ENCODE results near the gene CHADL.

CHADL gene

DNA sequence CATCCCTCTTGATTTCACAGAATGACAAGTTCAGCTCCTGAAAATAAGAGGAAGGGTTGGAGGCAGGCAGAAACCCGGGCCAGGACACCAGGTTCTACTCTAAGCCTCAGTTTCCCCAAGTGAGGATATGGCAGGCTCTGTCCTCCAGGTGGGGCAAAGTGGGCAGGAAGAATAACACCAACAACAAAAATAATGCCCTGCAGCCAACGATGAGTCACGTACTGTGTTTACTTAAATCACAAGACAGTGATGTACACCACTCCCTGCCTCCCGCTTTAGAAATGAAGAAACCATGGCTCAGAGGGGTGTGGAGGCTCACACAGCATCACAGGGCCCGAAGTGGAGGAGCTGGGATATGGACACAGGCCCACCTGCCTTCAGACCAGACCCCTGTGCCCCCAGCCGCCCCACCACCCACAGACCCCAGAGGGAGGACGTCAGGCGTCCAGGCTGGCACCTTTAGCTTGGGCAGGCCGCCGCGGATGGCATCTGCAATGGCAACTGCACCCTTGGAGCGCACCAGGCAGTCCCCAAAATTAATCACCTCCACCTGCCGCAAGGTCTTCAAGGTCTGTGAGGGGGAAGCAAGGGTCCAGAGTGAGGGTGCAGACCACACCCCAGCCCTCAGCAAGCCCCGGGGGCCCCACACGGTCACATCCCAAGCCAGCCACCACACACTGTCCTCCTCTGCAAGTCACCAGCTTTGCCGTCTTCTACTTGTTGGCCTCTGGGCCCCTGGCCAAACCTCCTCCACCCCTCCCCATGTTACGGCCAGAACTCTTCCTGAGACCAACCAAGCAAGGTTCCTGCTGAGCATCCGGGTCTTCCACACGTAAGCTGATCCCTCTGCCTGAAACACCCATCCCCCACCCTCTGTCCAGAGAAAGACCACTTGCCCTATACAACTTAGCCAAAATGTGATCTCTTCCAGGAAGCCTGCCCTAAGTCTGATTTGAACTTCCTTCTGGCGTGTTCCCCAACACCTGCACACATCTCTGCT is 15.8 kb upstream of the CHADL start:
- DNase-seq: no peak

GRCh38 chr22:41254230-41254629 is 13.5 kb upstream of the CHADL start:
- DNase-seq: no peak

- no peak for DNase-seq
Measured at GRCh38 chr22:41252365-41252764, 11.6 kb upstream of the CHADL start.

DNA sequence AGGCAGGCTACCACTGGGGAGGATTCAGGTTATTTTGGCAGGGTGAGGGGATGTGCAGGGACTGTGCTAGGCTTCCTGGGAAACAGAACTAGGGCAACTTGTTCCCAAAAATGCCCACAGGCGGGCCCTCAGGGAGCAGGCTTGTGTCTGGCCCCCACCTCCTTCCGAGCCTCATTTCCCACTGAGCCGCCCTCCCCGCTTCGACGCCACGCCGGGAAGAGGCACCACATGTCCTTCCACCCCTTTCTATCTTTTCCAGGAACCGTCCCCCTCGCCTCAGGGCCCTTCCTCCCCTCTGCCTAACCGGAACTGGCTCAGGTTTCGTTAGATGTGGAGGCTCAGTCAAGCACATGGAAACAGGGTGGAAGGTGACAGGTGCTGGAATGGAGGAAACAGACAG is 9.4 kb upstream of the CHADL start:
- no peak for DNase-seq

- DNase-seq: no peak
Measured at GRCh38 chr22:41249442-41249841, 8.7 kb upstream of the CHADL start.

DNA sequence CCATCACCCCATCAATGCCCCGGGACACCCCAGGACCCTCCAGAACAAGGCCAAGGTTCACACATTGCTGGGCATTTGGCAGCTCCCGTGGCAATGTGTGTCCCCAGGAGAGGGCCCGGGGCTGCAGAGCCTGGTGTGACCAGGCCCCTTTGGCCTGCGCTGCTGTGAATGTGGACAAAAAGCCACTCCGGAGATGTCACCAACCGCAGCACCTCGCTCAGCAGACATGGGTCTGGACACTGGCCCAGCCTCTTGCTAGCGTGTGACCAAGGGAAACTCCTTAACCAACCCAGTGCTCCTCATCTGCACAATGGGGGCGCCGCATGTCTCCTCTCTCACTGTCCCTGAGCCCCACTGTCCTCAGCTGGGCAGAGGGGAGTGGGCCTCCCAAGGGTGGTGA is 8.0 kb upstream of the CHADL start:
- no peak for DNase-seq

- no peak for DNase-seq
Measured at GRCh38 chr22:41248314-41248713, 7.6 kb upstream of the CHADL start.

DNA sequence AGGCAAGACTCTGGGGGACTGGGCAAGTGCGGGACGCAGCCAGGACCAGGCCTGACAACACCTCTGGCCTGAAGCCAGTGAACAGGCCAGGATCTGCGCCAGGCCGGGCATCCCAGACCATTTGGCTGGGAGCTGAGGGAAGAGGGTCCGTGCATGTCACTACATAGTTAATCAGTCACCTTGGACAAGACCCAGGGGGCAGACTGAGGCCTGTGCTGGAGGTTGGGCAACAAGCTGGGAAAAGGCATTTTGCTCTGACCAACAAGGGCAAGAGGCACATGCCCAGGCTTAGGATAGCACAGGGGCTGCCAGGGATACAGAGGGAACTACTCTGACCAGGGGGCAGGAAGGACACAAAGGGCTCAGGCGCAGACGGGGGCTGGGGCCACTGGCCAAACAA is 7.0 kb upstream of the CHADL start:
- no peak for DNase-seq

GRCh38 chr22:41245917-41246499 is 5.3 kb upstream of the CHADL start:
- no peak for DNase-seq

GRCh38 chr22:41243361-41243760 is 2.6 kb upstream of the CHADL start:
- no peak for DNase-seq

DNA sequence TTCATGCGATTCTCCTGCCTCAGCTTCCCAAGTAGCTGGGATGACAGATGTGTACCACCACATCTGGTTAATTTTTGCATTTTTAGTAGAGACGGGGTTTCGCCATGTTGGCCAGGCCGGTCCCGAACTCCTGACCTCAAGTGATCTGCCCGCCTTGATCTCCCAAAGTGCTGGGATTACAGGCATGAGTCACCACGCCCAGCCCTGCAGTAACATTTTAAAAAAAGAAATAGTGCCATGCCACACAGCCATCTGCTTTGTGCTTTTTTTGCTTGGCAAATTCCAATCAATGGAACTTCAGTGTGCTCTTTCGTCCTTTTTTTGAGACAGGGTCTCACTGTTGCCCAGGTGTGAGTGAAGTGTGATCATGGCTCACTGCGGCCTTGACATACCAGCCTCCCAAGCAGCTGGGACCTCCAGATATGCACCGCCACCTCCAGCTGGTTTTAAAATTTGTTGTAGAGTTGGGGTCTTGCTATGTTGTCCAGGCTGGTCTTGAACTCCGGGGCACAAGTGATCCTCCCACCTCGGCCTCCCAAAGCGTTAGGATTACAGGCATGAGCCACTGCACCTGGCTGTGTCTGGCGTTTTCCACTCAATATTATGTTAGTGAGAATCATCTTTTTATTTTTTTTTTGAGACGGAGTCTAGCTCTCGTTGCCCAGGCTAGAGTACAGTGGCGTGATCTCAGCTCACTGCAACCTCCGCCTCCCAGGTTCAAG is 1.8 kb upstream of the CHADL start:
- no peak for DNase-seq

- no peak for DNase-seq
Measured at GRCh38 chr22:41241133-41241676, 474 bp upstream of the CHADL start.

DNA sequence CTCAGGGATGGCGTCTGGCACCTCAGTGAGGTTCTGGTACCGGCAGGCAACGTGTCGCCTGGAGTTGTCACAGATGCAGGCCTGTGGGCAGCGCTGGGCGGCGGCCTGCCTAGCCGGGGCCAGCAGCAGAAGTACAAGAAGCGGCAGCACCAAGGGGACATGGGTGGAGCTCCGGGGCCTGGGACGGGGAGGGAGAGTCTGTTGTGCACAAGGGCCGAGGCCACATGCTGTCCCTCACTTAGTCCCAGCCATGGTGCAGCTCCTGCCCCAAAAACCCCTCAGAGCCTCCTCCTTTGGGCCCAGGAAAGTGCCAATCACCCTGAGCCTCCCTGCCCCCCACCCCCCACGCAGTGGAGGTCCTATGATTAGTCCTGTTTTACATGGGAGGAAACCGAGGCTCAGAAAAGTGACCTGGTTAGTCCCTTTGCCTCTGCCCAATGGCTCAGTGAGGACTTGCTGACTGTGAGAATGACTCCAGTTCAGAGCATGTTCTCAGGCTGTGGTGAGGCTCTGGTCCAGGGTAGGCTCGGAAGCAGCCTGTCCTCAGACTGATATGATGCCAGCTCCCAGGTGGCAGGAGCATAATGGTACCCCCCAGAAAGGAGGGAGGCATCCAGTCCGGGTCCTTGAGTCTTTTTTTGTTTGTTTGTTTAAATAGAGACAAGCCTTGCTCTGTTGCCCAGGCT is 1.1 kb downstream of the CHADL start:
- DNase-seq: no peak

- no peak for DNase-seq
Measured at GRCh38 chr22:41238570-41239442, 1.9 kb downstream of the CHADL start.

GRCh38 chr22:41237707-41238569 is 2.8 kb downstream of the CHADL start:
- DNase-seq: peak; percentile 72

DNA sequence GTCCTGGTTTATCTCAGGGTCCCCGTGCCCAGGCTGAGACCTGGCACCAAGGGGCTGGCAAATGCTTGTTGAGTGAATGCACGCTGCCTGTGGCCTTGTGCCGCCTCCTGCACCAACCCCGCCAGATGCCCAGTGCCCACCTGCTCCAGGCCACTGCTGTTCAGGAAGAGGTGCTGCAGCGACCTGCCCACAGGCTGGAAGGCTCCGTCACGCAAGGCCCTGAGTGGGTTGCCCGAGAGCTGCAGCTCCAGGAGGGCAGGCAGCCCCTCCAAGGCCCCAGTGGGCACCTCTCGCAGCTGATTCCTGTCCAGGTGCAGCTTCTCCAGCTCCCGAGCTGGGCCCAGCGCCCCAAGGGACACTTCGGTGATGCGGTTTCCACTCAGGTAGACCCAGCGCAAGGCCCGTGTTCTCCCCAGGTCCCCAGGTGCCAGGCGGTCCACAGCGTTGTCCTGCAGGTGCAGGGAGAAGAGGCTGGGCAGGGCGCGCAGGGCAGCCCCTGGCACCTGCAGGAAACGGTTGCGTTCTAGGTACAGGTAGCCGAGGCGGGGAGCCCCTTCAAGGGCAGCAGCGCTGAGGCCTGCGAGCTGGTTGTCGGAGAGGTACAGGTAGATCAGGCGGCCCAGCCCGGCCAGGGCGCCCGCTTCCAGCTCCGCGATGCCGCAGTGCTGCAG is 3.6 kb downstream of the CHADL start:
- no peak for DNase-seq

GRCh38 chr22:41234815-41235695 is 5.7 kb downstream of the CHADL start:
- peak; percentile 10 for DNase-seq

- DNase-seq: no peak
Measured at GRCh38 chr22:41231369-41231768, 9.4 kb downstream of the CHADL start.

- DNase-seq: no peak
Measured at GRCh38 chr22:41230401-41230785, 10.3 kb downstream of the CHADL start.
